Suprapubic skin (tissue), 4 donors: ENCODE measurements around the gene HINT1. TPM values are rescaled to one million over a fixed set of nuclear protein-coding genes. Genes with fewer than 3 reads are reported as not detected.

Experiments used
- DNase-seq, 2 donors: peaks; one replicate each; pipeline ENCODE4 v3.0.0-alpha.2; 2019; ENCODE audit warnings: low spot score in 2 of 2
- H3K27ac ChIP-seq: fragments of 200-600 bp; sonication (generic); one replicate; pipeline ENCODE4 v1.5.1; 2019
- H3K27me3 ChIP-seq: fragments of 200-600 bp; sonication (generic); one replicate; pipeline ENCODE4 v1.5.1; 2019
- H3K36me3 ChIP-seq: fragments of 200-600 bp; sonication (generic); one replicate; pipeline ENCODE4 v1.5.1; 2019
- H3K4me1 ChIP-seq: fragments of 200-600 bp; sonication (generic); one replicate; pipeline ENCODE4 v1.5.1; 2019
- H3K4me3 ChIP-seq: fragments of 200-600 bp; sonication (generic); one replicate; pipeline ENCODE4 v1.5.1; 2019; ENCODE audit warnings: mild to moderate bottlenecking
- H3K9me3 ChIP-seq: fragments of 200-600 bp; sonication (generic); one replicate; pipeline ENCODE4 v1.5.1; 2019
- CTCF ChIP-seq, 2 donors: fragments of 200-600 bp in 1 of 2; fragments of 450-650 bp in 1 of 2; sonication (generic) in 1 of 2; IDR thresholded peaks; one replicate each; pipeline ENCODE4 v1.5.1; 2016 to 2019; ENCODE audit warnings: antibody characterized with exemption in 2 of 2, mild to moderate bottlenecking in 1 of 2, moderate library complexity in 1 of 2
- EP300 ChIP-seq: sonication (generic); formaldehyde crosslinking; IDR thresholded peaks from one replicate; pipeline ENCODE4 v1.6.1; 2017; ENCODE audit warnings: antibody characterized with exemption
- POLR2A ChIP-seq, 2 donors: fragments of 450-650 bp; IDR thresholded peaks; one replicate each; pipeline ENCODE4 v1.6.1; 2017; ENCODE audit warnings: antibody characterized with exemption in 2 of 2, mild to moderate bottlenecking in 2 of 2, moderate library complexity in 2 of 2
- POLR2AphosphoS5 ChIP-seq, 3 donors: sonication (generic); formaldehyde crosslinking; IDR thresholded peaks; one replicate each; pipeline ENCODE4 v1.6.1; 2017; ENCODE audit warnings: antibody characterized with exemption in 3 of 3
- WGBS: methylation state at CpG from one replicate; pipeline ENCODE4 v1.1.5; 2018; 5-methylcytosine and 5-hydroxymethylcytosine counted together
- total RNA-seq, 4 donors: library from RNA; depleted of rRNA; stranded (reverse); fragments of >200 nt; gene quantifications; one replicate each; pipeline ENCODE4 v1.1.0, GENCODE V29; 2016

The HINT1 gene
- total RNA-seq, 4 donors from 2014 or later = 150 to 239 (median 206) TPM

DNA sequence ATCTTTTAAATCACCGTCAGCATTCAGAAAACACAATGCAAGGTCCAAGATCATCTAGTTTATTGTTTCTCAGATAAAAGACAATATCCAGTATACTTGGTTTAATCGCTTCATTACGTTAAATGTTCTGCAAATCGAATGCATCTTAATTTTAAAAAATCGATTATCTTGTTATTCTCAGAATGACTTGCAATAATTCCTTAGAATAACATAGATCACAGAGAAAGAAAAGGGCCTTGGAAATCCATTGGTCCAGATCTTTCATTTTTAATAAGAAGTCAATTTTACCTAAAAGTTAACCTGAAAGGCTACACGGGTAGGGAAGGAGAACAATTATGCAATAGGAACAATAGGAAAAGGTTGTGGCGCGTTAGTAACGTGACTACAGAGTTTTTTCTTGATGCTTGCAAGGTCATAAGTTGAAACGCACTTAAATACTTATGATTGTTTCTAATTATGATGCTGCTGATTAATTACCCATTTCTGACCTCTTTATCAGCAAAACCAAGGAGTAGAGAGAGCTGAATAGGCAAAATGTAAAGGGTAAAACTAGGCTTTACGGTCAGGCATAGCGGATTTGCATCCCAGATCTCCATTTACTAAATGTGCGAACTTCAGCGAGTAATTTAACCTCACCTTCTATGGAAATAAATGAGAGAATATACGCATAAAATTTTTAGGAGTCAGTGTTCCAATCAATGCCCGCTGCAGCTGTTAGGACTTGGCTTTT lies 4.9 kb upstream of the HINT1 start:
- H3K9me3 ChIP-seq = no peaks in the 10 kb centered on the region
- no peaks in the 10 kb centered on the region for H3K27me3 ChIP-seq
- 35% methylated on average over 16 of the region's 16 CpGs for WGBS
- H3K36me3 ChIP-seq = no peaks in the 10 kb centered on the region
- H3K27ac ChIP-seq = peak overlapping the region; percentile 65
- peaks cover 24% of the 10 kb centered on the region for H3K4me1 ChIP-seq
- TF ChIP-seq CTCF (IDR thresholded peaks at IDR 0.05) (no peak), EP300 (no peak), POLR2A (IDR thresholded peaks at IDR 0.05) (no peak), POLR2AphosphoS5 (IDR thresholded peaks at IDR 0.05) (no peak)
- no peak for DNase-seq
- peak overlapping the region; percentile 64 for H3K4me3 ChIP-seq

DNA sequence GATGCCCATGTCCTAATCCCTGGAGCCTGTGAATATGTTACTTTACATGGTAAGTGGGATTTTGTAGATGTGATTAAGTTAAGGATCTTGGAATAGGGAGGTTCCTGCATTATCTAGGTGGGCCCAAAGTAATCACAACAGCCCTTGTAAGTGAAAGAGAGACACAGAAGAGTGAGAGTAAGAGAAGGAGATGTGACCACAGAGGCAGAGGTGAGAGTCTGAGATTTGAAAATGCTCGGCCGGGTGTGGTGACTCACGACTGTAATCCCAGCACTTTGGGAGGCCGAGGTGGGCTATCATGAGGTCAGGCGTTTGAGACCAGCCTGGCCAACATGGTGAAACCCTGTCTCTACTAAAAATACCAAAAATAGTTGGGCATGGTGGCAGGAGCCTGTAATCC lies 2.6 kb upstream of the HINT1 start:
- Histone ChIP-seq H3K27ac (no peak overlapping the region), H3K4me1 (peaks cover 38% of the 10 kb centered on the region), H3K9me3 (no peaks in the 10 kb centered on the region), H3K36me3 (peaks cover 2% of the 10 kb centered on the region), H3K4me3 (no peak overlapping the region), H3K27me3 (no peaks in the 10 kb centered on the region)
- DNase-seq = no peak
- WGBS = 95% methylated on average over 5 of the region's 5 CpGs
- TF ChIP-seq POLR2AphosphoS5 (IDR thresholded peaks at IDR 0.05) = no peak

DNA sequence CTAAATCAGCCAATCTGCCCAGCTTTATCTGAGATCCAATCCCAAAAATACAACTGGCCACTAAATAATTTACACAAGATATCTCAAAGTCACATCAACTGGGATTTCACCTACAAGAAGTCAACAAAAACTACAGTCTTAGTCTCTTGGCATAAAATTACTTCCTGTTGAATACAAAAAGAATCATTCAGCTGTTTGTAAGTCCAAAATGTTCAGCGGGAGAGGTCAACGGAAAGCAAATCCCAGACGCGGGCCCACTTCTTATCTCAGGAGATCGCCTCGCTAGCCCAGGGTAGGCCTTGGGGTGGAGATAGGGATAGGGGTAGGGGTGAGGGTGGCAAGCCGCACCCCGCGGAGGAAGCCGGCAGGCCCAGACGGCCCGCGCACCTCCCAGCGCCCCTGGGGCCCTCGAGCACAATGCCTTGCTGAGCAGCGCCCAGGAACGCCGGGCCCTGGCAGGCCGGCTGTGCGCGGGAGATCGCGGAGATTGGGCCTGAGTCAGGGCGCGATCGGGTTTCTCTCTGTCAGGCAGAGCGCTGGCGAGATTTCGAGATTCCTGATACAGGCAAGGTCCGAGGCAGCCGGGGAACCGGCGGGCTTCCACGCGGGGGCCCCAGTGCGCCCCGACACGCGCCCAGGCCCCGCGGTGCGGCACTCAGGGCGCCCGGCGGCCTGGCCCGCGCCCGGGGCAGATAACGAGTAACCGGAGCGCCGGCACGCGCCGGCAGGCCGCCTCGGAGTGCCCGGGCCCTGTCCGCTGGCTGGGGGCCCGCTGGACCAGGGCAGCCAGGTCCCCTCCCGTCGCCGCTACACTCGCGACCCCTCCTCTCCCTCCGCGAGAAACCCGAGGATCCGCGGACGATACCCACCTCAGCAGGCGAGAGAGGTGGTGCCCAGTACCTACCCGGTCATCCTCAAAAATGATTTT lies 601 bp downstream of the HINT1 start:
- Histone ChIP-seq H3K27ac (peak overlapping the region; percentile 97), H3K4me3 (peak overlapping the region; percentile 87), H3K4me1 (peaks cover 22% of the 10 kb centered on the region), H3K27me3 (no peaks in the 10 kb centered on the region), H3K36me3 (peaks cover 33% of the 10 kb centered on the region), H3K9me3 (no peaks in the 10 kb centered on the region)
- DNase-seq = peak; percentile 76 to 81
- TF ChIP-seq POLR2A (IDR thresholded peaks at IDR 0.05) (peak in 1 of 2 donors; percentile 33), EP300 (no peak), CTCF (IDR thresholded peaks at IDR 0.05) (no peak), POLR2AphosphoS5 (IDR thresholded peaks at IDR 0.05) (peak in 1 of 3 donors; percentile 72)
- 1% methylated on average over 9 of the region's 73 CpGs for WGBS

DNA sequence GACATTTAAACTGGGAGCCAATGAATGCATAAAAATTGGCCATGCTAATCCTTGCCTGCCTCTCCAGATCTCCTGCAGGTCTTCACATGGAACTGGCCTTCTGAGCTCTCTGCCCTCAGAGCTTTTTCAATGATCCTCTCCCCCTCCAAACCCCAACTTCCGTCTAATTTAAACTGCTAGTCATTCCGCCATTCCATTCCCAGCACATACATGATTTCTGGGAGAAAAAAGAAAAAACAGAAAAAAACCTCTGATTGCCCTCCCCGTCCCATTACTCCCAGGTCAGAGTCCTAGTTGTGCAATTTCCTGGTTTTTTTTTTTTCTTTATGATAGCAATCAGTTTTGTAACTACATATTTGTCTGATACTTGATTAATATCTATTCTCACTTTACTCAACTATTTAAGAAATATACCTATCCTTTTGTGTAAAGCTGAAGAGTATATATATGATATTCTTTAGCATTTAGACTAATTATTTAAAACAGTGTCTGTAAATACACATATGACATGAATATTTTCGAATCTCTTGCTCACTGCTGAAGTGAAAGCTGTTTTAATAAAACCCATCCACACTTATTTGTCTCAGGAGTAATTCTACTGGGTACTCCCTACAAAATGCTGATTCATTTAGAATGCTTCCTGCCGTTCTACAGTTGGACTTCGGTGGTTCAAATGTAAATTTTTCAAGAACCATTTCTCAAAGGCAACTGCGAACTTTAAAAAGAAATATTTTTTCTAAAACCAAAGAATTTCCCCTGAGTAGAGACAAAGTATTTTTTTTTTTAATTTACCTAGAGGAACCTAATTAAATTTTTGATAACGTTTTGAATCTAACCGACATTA lies 1.6 kb downstream of the HINT1 start:
- Histone ChIP-seq H3K4me1 (peaks cover 22% of the 10 kb centered on the region), H3K4me3 (peak overlapping the region; percentile 87), H3K27ac (peak overlapping the region; percentile 97), H3K27me3 (no peaks in the 10 kb centered on the region), H3K9me3 (no peaks in the 10 kb centered on the region), H3K36me3 (peaks cover 38% of the 10 kb centered on the region)
- 18% methylated on average over 9 of the region's 9 CpGs for WGBS
- no peak for TF ChIP-seq POLR2A (IDR thresholded peaks at IDR 0.05)
- TF ChIP-seq CTCF (IDR thresholded peaks at IDR 0.05) = no peak
- no peak for TF ChIP-seq EP300
- no peak for DNase-seq

DNA sequence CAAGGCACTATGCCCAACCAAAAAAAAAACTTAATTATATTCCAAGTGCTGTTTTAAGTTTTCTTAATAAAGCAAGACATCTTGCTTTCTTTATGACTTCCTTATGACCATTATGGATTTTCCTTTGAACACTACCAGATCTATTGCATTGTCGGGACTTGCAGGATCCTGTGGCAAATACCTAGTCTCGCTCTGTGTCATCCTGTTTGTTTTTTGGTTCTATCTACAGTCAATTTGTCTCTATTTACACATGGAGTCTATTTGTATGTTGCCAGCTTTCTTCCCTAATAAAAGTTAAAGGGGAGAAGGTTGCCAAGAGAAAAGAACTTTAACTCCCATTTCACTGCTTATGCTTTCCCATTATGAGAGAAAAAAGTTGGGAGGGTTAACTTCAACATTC lies 4.9 kb downstream of the HINT1 start:
- 46% methylated on average over 2 of the region's 2 CpGs for WGBS
- H3K9me3 ChIP-seq = no peaks in the 10 kb centered on the region
- H3K27me3 ChIP-seq = no peaks in the 10 kb centered on the region
- H3K4me1 ChIP-seq = peaks cover 15% of the 10 kb centered on the region
- H3K4me3 ChIP-seq = no peak overlapping the region
- DNase-seq = no peak
- TF ChIP-seq EP300 = no peak
- TF ChIP-seq POLR2A (IDR thresholded peaks at IDR 0.05) = no peak
- TF ChIP-seq CTCF (IDR thresholded peaks at IDR 0.05) = no peak
- no peak for TF ChIP-seq POLR2AphosphoS5 (IDR thresholded peaks at IDR 0.05)
- H3K27ac ChIP-seq = no peak overlapping the region
- H3K36me3 ChIP-seq = peaks cover 50% of the 10 kb centered on the region
